GM23338 (cell line): ENCODE data around the gene SF3B3. TPM values are rescaled to one million over a fixed set of nuclear protein-coding genes. Genes with fewer than 3 reads are reported as not detected.

Experiments
- ATAC-seq: fragments of 200-7000 bp; cut with Tn5 transposase; 3 replicates; pipeline ENCODE4 v1.9.1; 2020
- DNase-seq: peaks from one replicate; pipeline ENCODE4 v3.0.0-alpha.2; 2015; ENCODE audit warnings: low spot score
- H2AFZ ChIP-seq: fragments of 200-600 bp; sonication (generic); 2 replicates; pipeline ENCODE4 v1.8.0; 2016; ENCODE audit warnings: antibody characterized with exemption, mild to moderate bottlenecking, moderate library complexity
- H3F3A ChIP-seq: fragments of 200-600 bp; sonication (generic); replicated peaks from 2 replicates; pipeline ENCODE4 v1.8.0; 2017; ENCODE audit warnings: antibody characterized with exemption, mixed run types, low read depth
- H3K27ac ChIP-seq: fragments of 200-600 bp; sonication (generic); 2 replicates; pipeline ENCODE4 v1.6.1; 2016; ENCODE audit warnings: low read depth
- H3K27me3 ChIP-seq: fragments of 200-600 bp; sonication (generic); 2 replicates; pipeline ENCODE4 v1.8.0; 2016; ENCODE audit warnings: mild to moderate bottlenecking, mixed run types, moderate library complexity; ENCODE audit not compliant: insufficient read depth
- H3K36me3 ChIP-seq: fragments of 200-600 bp; sonication (generic); 2 replicates; pipeline ENCODE4 v1.8.0; 2016; ENCODE audit warnings: mild to moderate bottlenecking; ENCODE audit not compliant: insufficient read depth
- H3K4me1 ChIP-seq: fragments of 200-600 bp; sonication (generic); 2 replicates; pipeline ENCODE4 v1.8.0; 2016; ENCODE audit warnings: mild to moderate bottlenecking, moderate library complexity; ENCODE audit not compliant: insufficient read depth
- H3K4me2 ChIP-seq: fragments of 200-600 bp; sonication (generic); 2 replicates; pipeline ENCODE4 v1.7.1; 2017; ENCODE audit warnings: mixed run types
- H3K4me3 ChIP-seq: fragments of 200-600 bp; sonication (generic); 2 replicates; pipeline ENCODE4 v1.6.1; 2016; ENCODE audit warnings: mixed run types
- H3K79me2 ChIP-seq: fragments of 200-600 bp; sonication (generic); replicated peaks from 2 replicates; pipeline ENCODE4 v1.8.0; 2017; ENCODE audit warnings: mild to moderate bottlenecking; ENCODE audit not compliant: insufficient read depth
- H3K9me2 ChIP-seq: fragments of 200-600 bp; sonication (generic); 2 replicates; pipeline ENCODE4 v1.8.0; 2017; ENCODE audit not compliant: insufficient read depth
- H4K20me1 ChIP-seq: fragments of 200-600 bp; sonication (generic); replicated peaks from 2 replicates; pipeline ENCODE4 v1.8.0; 2017; ENCODE audit warnings: mild to moderate bottlenecking; ENCODE audit not compliant: insufficient read depth
- H3K27ac Mint-ChIP-seq: 2 replicates; pipeline ENCODE4 v1.8.0; 2020; ENCODE audit warnings: inconsistent platforms, mild to moderate bottlenecking, moderate library complexity, mixed read lengths
- H3K27me3 Mint-ChIP-seq: 3 replicates; pipeline ENCODE4 v1.8.0; 2022; ENCODE audit warnings: low read depth, mild to moderate bottlenecking, moderate library complexity, mixed read lengths, inconsistent platforms; ENCODE audit not compliant: insufficient read depth, poor library complexity
- H3K36me3 Mint-ChIP-seq: 3 replicates; pipeline ENCODE4 v1.8.0; 2021; ENCODE audit warnings: low read depth, mild to moderate bottlenecking, inconsistent platforms, moderate library complexity, mixed read lengths
- H3K4me1 Mint-ChIP-seq: 3 replicates; pipeline ENCODE4 v1.8.0; 2020; ENCODE audit warnings: mild to moderate bottlenecking, inconsistent platforms, mixed read lengths
- H3K4me3 Mint-ChIP-seq: 3 replicates; pipeline ENCODE4 v1.8.0; 2021; ENCODE audit warnings: moderate library complexity, mild to moderate bottlenecking, inconsistent platforms, mixed read lengths
- H3K9me3 Mint-ChIP-seq: 3 replicates; pipeline ENCODE4 v1.8.0; 2020; ENCODE audit warnings: moderate library complexity, mild to moderate bottlenecking, inconsistent platforms, mixed read lengths
- CREB1 ChIP-seq: fragments of 250-450 bp; sonication (Bioruptor Pico); IDR thresholded peaks from 2 replicates; pipeline ENCODE4 v1.5.0; 2020; ENCODE audit warnings: low read depth, mild to moderate bottlenecking, moderate library complexity
- CTCF ChIP-seq, 2 experiments: fragments of 200-600 bp in 1 of 2; sonication (generic) in 1 of 2; conservative IDR thresholded peaks; 2 replicates each; pipeline versions ENCODE4 v1.5.1 to v1.6.1; 2016 to 2017; ENCODE audit warnings: antibody characterized with exemption in 2 of 2, low read depth in 2 of 2, mild to moderate bottlenecking in 2 of 2, moderate library complexity in 1 of 2
- ETS1 ChIP-seq: IDR thresholded peaks from 2 replicates; pipeline ENCODE4 v1.6.1; 2016; ENCODE audit warnings: antibody characterized with exemption
- EZH2 ChIP-seq: fragments of 200-600 bp; sonication (generic); IDR thresholded peaks from one replicate; pipeline ENCODE4 v1.8.0; 2017; ENCODE audit warnings: antibody characterized with exemption, mild to moderate bottlenecking, low read depth; ENCODE audit not compliant: unreplicated experiment
- EZH2phosphoT487 ChIP-seq: fragments of 200-600 bp; sonication (generic); IDR thresholded peaks from one replicate; pipeline ENCODE4 v1.8.1; 2018; ENCODE audit warnings: antibody characterized with exemption; ENCODE audit not compliant: unreplicated experiment
- JUNB ChIP-seq: IDR thresholded peaks from one replicate; pipeline ENCODE4 v1.6.1; 2016; ENCODE audit warnings: antibody characterized with exemption; ENCODE audit not compliant: unreplicated experiment
- NANOG ChIP-seq: IDR thresholded peaks from 2 replicates; pipeline ENCODE4 v1.6.1; 2016; ENCODE audit warnings: antibody characterized with exemption, borderline replicate concordance
- POLR2AphosphoS5 ChIP-seq: IDR thresholded peaks from 2 replicates; pipeline ENCODE4 v1.6.1; 2016; ENCODE audit warnings: antibody characterized with exemption, low read depth
- REST ChIP-seq: IDR thresholded peaks from one replicate; pipeline ENCODE4 v1.6.1; 2018; ENCODE audit warnings: antibody characterized with exemption; ENCODE audit not compliant: unreplicated experiment
- STAT1 ChIP-seq: IDR thresholded peaks from one replicate; pipeline ENCODE4 v1.6.1; 2016; ENCODE audit warnings: antibody characterized with exemption; ENCODE audit not compliant: unreplicated experiment
- ZNF114 ChIP-seq: fragments of 250-450 bp; sonication (Bioruptor Pico); IDR thresholded peaks from 2 replicates; pipeline ENCODE4 v1.5.0; 2020; ENCODE audit warnings: mild to moderate bottlenecking, moderate library complexity
- ZNF331 ChIP-seq: fragments of 250-450 bp; sonication (Bioruptor Pico); IDR thresholded peaks from 2 replicates; pipeline ENCODE4 v1.5.0; 2020; ENCODE audit warnings: low read depth, mild to moderate bottlenecking, moderate library complexity
- ZNF462 ChIP-seq: fragments of 250-450 bp; sonication (Bioruptor Pico); IDR thresholded peaks from 2 replicates; pipeline ENCODE4 v1.5.0; 2020; ENCODE audit warnings: mild to moderate bottlenecking, moderate library complexity
- polyA plus RNA-seq: library from polyadenylated mRNA; unstranded; fragments of >200 nt; fragmentation: Nextera tagmentation; extraction: Ambion mirVana; gene quantifications from 2 replicates; pipeline ENCODE4 v1.2.1, GENCODE V29; 2016
- total RNA-seq: library from RNA; depleted of rRNA; stranded (reverse); fragments of >200 nt; shearing (Covaris generic); gene quantifications from 2 replicates; pipeline ENCODE4 v1.2.3, GENCODE V29; 2014

SF3B3 gene
- total and polyA plus RNA-seq, 2 experiments from 2014 or later, result 202 to 289 TPM

- H3K79me2 ChIP-seq, result peaks cover 94% of the 10 kb centered on the region
- H3K27me3 ChIP-seq, result no peaks in the 10 kb centered on the region
- Mint-ChIP-seq H3K27me3 (peaks cover 24% of the 10 kb centered on the region), H3K4me3 (peak overlapping the region; percentile 99), H3K36me3 (peaks cover 86% of the 10 kb centered on the region), H3K9me3 (no peaks in the 10 kb centered on the region; the same call in 1 of the 3 replicates), H3K4me1 (peaks cover 28% of the 10 kb centered on the region), H3K27ac (no peak overlapping the region)
- no peaks in the 10 kb centered on the region for H3K9me2 ChIP-seq
- DNase-seq (no peak), ATAC-seq (no peak)
- H4K20me1 ChIP-seq, result peaks cover 61% of the 10 kb centered on the region
- H3K36me3 ChIP-seq, result peaks cover 54% of the 10 kb centered on the region
- H3K4me2 ChIP-seq, result peak overlapping the region; percentile 94; the same call in 1 of the 2 replicates
- H3K4me3 ChIP-seq, result 0 out of 2 replicates have a peak overlapping the region, but pooled peaks have one; percentile 85
- TF ChIP-seq EZH2, result no peak
- no peak for TF ChIP-seq JUNB
- no peak for TF ChIP-seq ZNF114 (CRISPR knock-in tag)
- TF ChIP-seq CTCF (conservative IDR thresholded peaks at IDR 0.05; ENCODE audit: low read depth in 2 of 2), result no peak
- TF ChIP-seq ZNF331 (CRISPR knock-in tag), result no peak
- TF ChIP-seq REST, result no peak
- TF ChIP-seq ZNF462, result no peak
- no peak for TF ChIP-seq NANOG
- TF ChIP-seq STAT1, result no peak
- TF ChIP-seq POLR2AphosphoS5, result no peak
- no peak for TF ChIP-seq ETS1
- no peak for TF ChIP-seq EZH2phosphoT487
- no peak for TF ChIP-seq CREB1 (CRISPR knock-in tag)
- H2AFZ ChIP-seq, result no peak overlapping the region
- H3K27ac ChIP-seq, result no peak overlapping the region
- H3K4me1 ChIP-seq, result peaks cover 19% of the 10 kb centered on the region
- H3F3A ChIP-seq, result peaks cover 39% of the 10 kb centered on the region
These were observed 3.8 kb downstream of the SF3B3 start for GRCh38 chr16:70527315-70527996.
